Measurements from ENCODE around the gene FLNC. TPM values are rescaled to one million over a fixed set of nuclear protein-coding genes. Genes with fewer than 3 reads are reported as not detected.

The FLNC gene
- total and polyA plus RNA-seq, 9 of the 15 experiments (the other 6 are each of a cell fraction or from before 2014, with no cell fraction given): 0.90 to 155 (median 28.8) TPM

DNA sequence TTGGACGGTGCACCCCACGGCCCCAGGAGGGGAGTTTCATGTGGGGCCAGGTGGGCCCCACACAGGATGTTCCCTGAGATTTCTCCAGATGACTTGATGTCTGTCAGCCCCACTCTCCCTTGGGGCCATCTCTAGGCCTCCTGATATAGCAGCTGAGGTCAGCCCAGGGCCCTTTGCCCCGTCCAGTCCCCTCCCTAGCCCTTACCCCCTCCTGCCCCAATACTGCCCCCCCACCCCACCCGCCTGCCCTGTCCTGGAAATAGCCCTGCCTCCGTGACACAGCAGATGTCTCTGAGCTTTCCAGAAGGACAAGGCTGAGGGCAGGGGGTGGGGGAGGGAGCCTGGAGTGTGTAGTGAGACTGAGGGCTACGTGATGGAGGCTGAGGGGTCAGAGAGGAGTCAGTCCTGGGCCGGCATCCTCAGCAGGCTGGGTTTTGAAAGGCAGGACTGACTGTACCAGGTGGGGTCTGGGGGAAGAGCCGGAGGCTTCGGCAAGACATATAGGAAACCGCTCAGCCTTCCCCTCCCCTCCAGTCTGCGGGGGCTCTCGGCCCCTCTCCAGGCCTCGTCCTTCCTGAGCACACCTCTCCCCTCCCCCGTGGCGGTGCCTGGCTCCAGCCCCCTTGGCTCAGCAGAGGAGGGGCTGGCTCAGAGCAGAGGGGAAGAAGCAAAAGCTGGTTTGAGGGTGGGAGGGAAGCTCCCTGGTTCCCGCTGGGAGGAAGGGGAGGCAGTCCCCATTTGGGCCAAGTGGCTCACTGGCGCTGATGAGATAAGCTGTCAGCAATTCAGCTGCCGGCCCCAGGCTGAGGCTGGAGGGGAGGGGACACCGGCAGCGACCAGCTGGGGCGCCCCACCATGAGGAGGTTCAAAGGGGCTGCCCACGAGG lies 2.0 kb downstream of the FLNC start (continued):
- TF ChIP-seq CREB1 (IDR thresholded peaks at IDR 0.05) (peak; percentile 24; the same call in 1 of the 2 replicates), CREB1 (CRISPR knock-in tag; IDR thresholded peaks at IDR 0.05) (no peak), CC2D1A (IDR thresholded peaks at IDR 0.05) (no peak; the same call in 1 of the 2 replicates), RBM34 (IDR thresholded peaks at IDR 0.05; ENCODE audit: borderline replicate concordance, insufficient read depth, low read length) (no peak), STAT5A (IDR thresholded peaks at IDR 0.05; ENCODE audit: borderline replicate concordance, low read length) (peak; percentile 16; the same call in 1 of the 2 replicates), ZNF324 (CRISPR knock-in tag; IDR thresholded peaks at IDR 0.05) (no peak), XRCC5 (IDR thresholded peaks at IDR 0.05; ENCODE audit: low read depth, low read length) (peak; percentile 81), ARNT (IDR thresholded peaks at IDR 0.05) (peak in 1 of 2 experiments; percentile 32; a peak in 2 of 4 replicates), THRAP3 (IDR thresholded peaks at IDR 0.05; ENCODE audit: borderline replicate concordance) (no peak), POLR2H (tag; IDR thresholded peaks at IDR 0.05; ENCODE audit: low read depth) (no peak), SMAD4 (CRISPR knock-in tag; conservative IDR thresholded peaks at IDR 0.05) (peak; percentile 80), KLF10 (CRISPR knock-in tag; IDR thresholded peaks at IDR 0.05) (no peak), TSHZ1 (CRISPR knock-in tag; IDR thresholded peaks at IDR 0.05) (no peak), BRF1 (IDR thresholded peaks at IDR 0.05; ENCODE audit: borderline replicate concordance, extremely low read depth, insufficient read length) (no peak)
- TF ChIP-seq, protein P1, sequence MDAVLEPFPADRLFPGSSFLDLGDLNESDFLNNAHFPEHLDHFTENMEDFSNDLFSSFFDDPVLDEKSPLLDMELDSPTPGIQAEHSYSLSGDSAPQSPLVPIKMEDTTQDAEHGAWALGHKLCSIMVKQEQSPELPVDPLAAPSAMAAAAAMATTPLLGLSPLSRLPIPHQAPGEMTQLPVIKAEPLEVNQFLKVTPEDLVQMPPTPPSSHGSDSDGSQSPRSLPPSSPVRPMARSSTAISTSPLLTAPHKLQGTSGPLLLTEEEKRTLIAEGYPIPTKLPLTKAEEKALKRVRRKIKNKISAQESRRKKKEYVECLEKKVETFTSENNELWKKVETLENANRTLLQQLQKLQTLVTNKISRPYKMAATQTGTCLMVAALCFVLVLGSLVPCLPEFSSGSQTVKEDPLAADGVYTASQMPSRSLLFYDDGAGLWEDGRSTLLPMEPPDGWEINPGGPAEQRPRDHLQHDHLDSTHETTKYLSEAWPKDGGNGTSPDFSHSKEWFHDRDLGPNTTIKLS (IDR thresholded peaks at IDR 0.05; ENCODE audit: borderline replicate concordance, low read depth): peak; percentile 58; the same call in 1 of the 2 replicates
- TF ChIP-seq, protein P2, sequence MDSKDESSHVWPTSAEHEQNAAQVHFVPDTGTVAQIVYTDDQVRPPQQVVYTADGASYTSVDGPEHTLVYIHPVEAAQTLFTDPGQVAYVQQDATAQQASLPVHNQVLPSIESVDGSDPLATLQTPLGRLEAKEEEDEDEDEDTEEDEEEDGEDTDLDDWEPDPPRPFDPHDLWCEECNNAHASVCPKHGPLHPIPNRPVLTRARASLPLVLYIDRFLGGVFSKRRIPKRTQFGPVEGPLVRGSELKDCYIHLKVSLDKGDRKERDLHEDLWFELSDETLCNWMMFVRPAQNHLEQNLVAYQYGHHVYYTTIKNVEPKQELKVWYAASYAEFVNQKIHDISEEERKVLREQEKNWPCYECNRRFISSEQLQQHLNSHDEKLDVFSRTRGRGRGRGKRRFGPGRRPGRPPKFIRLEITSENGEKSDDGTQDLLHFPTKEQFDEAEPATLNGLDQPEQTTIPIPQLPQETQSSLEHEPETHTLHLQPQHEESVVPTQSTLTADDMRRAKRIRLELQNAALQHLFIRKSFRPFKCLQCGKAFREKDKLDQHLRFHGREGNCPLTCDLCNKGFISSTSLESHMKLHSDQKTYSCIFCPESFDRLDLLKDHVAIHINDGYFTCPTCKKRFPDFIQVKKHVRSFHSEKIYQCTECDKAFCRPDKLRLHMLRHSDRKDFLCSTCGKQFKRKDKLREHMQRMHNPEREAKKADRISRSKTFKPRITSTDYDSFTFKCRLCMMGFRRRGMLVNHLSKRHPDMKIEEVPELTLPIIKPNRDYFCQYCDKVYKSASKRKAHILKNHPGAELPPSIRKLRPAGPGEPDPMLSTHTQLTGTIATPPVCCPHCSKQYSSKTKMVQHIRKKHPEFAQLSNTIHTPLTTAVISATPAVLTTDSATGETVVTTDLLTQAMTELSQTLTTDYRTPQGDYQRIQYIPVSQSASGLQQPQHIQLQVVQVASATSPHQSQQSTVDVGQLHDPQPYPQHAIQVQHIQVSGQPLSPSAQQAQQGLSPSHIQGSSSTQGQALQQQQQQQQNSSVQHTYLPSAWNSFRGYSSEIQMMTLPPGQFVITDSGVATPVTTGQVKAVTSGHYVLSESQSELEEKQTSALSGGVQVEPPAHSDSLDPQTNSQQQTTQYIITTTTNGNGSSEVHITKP (IDR thresholded peaks at IDR 0.05; ENCODE audit: partially characterized antibody): peak; percentile 15
